Upper lobe of left lung (tissue), 6 donors: ENCODE data around the gene PAK6. TPM values are rescaled to one million over a fixed set of nuclear protein-coding genes. Genes with fewer than 3 reads are reported as not detected.
A peak's percentile ranks its signal among the peaks of the same experiment; 100 is the strongest.

Source experiments
- ATAC-seq, 2 donors: fragments of 200-7000 bp; cut with Tn5 transposase; one replicate each; pipeline ENCODE4 v1.9.1; 2022; ENCODE audit warnings: mild to moderate bottlenecking in 2 of 2, moderate library complexity in 2 of 2; ENCODE audit not compliant: low FRiP score in 2 of 2
- DNase-seq, 2 donors: peaks; one replicate each; pipeline ENCODE4 v3.0.0-alpha.2; 2019 to 2020
- H3K27ac ChIP-seq, 4 donors: fragments of 200-600 bp; sonication (generic); one replicate each; pipeline ENCODE4 v1.5.1; 2016 to 2019
- H3K27me3 ChIP-seq, 4 donors: fragments of 200-600 bp; sonication (generic); one replicate each; pipeline ENCODE4 v1.5.1; 2017 to 2019
- H3K36me3 ChIP-seq, 4 donors: fragments of 200-600 bp; sonication (generic); one replicate each; pipeline ENCODE4 v1.5.1; 2016 to 2019
- H3K4me1 ChIP-seq, 4 donors: fragments of 200-600 bp; sonication (generic); one replicate each; pipeline ENCODE4 v1.5.1; 2018 to 2019
- H3K4me3 ChIP-seq, 4 donors: fragments of 200-600 bp; sonication (generic); one replicate each; pipeline ENCODE4 v1.5.1; 2017 to 2019; ENCODE audit warnings: mild to moderate bottlenecking in 2 of 4, moderate library complexity in 1 of 4
- H3K9me3 ChIP-seq, 4 donors: fragments of 200-600 bp; sonication (generic); one replicate each; pipeline ENCODE4 v1.5.1; 2018 to 2019
- EP300 ChIP-seq, 4 donors: sonication (generic); formaldehyde crosslinking; IDR thresholded peaks; one replicate each; pipeline ENCODE4 v1.5.1; 2017; ENCODE audit warnings: antibody characterized with exemption in 4 of 4, control low read depth in 2 of 4
- POLR2A ChIP-seq, 4 donors: fragments of 450-650 bp; IDR thresholded peaks; one replicate each; pipeline ENCODE4 v1.5.1; 2016 to 2017; ENCODE audit warnings: antibody characterized with exemption in 4 of 4, mild to moderate bottlenecking in 2 of 4
- POLR2AphosphoS5 ChIP-seq, 2 donors: sonication (generic); formaldehyde crosslinking; IDR thresholded peaks; one replicate each; pipeline ENCODE4 v1.5.1; 2017; ENCODE audit warnings: antibody characterized with exemption in 2 of 2
- WGBS, 2 donors: methylation state at CpG; one replicate each; pipeline ENCODE4 v1.1.5; 2017 to 2018; 5-methylcytosine and 5-hydroxymethylcytosine counted together
- total RNA-seq, 6 donors: library from RNA; depleted of rRNA in 4 of 6; stranded (reverse); fragments of >200 nt in 4 of 6; gene quantifications; one replicate each; pipeline versions ENCODE4 v1.1.0 to v1.2.1, GENCODE V29; 2016 to 2021
- TF ChIP-seq, protein P1 (sequence below), 6 experiments: fragments of 450-650 bp in 4 of 6; fragments of 200-600 bp in 2 of 6; sonication (generic) in 2 of 6; IDR thresholded peaks; one replicate each; pipeline ENCODE4 v1.5.1; 2016 to 2019; ENCODE audit warnings: antibody characterized with exemption in 6 of 6
- donor health status: DM: no; HTN: no; CAD: no; lungs with moderate emphysema.
- donor health status: DM: no; HTN: yes; CAD: no; lungs with severe emphysema.

The PAK6 gene
- total RNA-seq, 6 donors from 2014 or later = 4.5 to 23.4 (median 15.0) TPM

DNA sequence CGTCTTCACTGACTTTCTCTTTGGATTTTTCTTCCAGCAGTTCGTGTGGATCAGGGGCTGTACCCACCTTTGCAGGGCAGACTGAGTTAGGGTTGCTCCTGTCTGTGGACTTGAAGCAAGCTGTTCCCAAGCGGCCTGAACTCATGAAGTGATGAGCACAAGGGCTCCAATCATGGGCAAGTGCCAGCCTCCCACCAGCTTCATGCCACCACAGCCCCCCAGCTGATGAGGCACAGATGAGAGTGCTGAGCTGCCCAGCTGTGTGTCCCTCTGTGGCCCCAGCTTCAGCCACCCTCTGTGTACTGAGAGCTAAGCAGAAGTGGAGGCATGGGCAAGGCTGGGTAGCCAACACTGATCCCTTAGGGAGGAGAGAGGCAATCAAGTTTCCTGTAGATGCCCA is 72.1 kb downstream of the PAK6 start:
- ATAC-seq (no peak), DNase-seq (no peak)
- TF ChIP-seq POLR2A (IDR thresholded peaks at IDR 0.05) (no peak), EP300 (IDR thresholded peaks at IDR 0.05) (no peak), POLR2AphosphoS5 (IDR thresholded peaks at IDR 0.05) (no peak)
- TF ChIP-seq, protein P1, sequence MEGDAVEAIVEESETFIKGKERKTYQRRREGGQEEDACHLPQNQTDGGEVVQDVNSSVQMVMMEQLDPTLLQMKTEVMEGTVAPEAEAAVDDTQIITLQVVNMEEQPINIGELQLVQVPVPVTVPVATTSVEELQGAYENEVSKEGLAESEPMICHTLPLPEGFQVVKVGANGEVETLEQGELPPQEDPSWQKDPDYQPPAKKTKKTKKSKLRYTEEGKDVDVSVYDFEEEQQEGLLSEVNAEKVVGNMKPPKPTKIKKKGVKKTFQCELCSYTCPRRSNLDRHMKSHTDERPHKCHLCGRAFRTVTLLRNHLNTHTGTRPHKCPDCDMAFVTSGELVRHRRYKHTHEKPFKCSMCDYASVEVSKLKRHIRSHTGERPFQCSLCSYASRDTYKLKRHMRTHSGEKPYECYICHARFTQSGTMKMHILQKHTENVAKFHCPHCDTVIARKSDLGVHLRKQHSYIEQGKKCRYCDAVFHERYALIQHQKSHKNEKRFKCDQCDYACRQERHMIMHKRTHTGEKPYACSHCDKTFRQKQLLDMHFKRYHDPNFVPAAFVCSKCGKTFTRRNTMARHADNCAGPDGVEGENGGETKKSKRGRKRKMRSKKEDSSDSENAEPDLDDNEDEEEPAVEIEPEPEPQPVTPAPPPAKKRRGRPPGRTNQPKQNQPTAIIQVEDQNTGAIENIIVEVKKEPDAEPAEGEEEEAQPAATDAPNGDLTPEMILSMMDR (IDR thresholded peaks at IDR 0.05) = no peak
- H3K27ac ChIP-seq = no peak overlapping the region
- H3K9me3 ChIP-seq = no peaks in the 10 kb centered on the region
- no peak overlapping the region for H3K4me3 ChIP-seq
- H3K36me3 ChIP-seq = no peaks in the 10 kb centered on the region
- WGBS, 2 donors = 71 to 76% methylated on average over 3 of the region's 3 CpGs
- H3K4me1 ChIP-seq = peaks cover 20 to 38% (median 28%) of the 10 kb centered on the region in 4 donors
- no peaks in the 10 kb centered on the region for H3K27me3 ChIP-seq

DNA sequence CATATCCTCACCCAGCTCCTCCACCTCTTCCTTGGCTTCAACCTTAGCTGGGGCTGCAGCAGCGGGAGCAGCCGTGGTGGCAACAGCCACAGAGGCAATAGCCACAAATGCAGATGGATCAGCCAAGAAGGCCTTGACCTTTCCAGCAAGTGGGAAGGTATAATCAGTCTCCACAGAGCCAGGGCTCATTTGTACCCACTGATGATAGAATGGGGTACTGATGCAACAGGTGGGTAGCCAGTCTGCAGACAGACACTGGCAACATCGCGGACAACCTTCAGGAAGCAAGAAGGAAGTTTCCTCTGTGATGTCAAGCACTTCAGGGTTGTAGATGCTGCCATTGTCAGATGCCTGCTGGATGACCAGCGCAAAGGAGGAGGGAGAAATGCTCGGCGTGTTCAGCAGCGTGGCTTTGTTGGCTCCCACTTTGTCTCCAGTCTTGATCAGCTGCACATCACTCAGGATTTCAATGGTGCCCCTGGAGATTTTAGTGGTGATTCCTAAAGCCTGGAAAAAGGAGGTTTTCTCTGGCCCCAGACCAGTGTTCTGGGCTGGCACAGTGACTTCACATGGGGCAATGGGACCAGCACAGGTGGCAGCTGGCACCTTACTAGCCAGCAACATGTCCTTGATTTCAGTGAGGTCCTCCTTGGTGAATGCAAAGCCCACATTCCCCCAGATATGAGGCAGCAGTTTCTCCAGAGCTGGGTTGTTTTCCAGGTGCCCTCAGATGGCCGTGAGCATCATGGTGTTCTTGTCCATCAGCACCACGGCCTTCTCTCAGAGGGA is 73.7 kb downstream of the PAK6 start:
- TF ChIP-seq, protein P1 (IDR thresholded peaks at IDR 0.05) = no peak
- TF ChIP-seq POLR2A (IDR thresholded peaks at IDR 0.05) (no peak), EP300 (IDR thresholded peaks at IDR 0.05) (no peak), POLR2AphosphoS5 (IDR thresholded peaks at IDR 0.05) (no peak)
- ATAC-seq (no peak), DNase-seq (no peak)
- no peaks in the 10 kb centered on the region for H3K27me3 ChIP-seq
- peaks cover 20 to 36% (median 26%) of the 10 kb centered on the region in 4 donors for H3K4me1 ChIP-seq
- H3K36me3 ChIP-seq = no peaks in the 10 kb centered on the region
- no peak overlapping the region for H3K27ac ChIP-seq
- 91 to 94% methylated on average over 9 to 10 of the region's 10 CpGs for WGBS, 2 donors
- H3K4me3 ChIP-seq = no peak overlapping the region
- no peaks in the 10 kb centered on the region for H3K9me3 ChIP-seq

DNA sequence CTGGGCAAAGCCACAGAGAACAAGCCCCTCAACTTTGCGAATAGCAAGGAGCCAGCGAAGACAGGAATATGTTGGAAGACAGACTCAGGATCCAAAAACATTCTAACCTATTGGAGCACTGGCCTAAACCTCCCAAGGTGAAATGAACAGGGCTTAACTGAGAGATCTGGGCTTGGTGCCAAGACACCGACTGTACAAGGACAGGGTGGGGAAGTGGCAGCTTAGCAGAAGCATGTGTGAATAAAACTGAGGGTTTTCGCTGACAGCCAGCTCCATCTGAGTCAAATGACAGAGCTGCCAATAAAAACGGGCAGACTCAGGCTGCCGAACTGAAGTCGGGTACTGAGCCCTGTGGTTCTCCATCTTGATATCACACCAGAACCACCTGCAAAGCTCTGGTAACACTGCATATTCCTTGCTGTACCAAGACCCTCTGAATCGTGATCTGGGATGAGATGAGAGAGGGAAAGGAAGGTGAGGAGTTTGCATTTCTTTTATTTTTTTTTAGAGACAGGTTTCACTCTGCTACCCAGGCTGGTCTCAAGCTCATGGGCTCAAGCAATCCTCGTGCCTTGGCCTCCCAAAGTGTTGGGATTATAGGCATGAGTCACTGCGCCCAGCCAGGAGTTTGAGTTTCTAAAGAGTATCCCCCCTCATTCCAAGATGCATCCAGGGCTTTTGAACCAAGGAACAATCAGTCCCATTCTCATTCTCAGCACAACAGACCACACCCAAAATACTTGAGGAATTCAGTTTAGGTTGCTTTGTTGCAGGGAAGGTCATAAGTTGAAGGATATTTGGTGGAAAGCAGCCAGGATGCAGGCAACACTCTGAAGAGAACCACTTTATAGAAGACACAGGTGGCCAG is 74.9 kb downstream of the PAK6 start:
- H3K27me3 ChIP-seq = no peaks in the 10 kb centered on the region
- no peaks in the 10 kb centered on the region for H3K36me3 ChIP-seq
- peaks cover 15 to 25% (median 19%) of the 10 kb centered on the region in 4 donors for H3K4me1 ChIP-seq
- H3K4me3 ChIP-seq = no peak overlapping the region
- H3K27ac ChIP-seq = no peak overlapping the region
- WGBS, 2 donors = 32 to 35% methylated on average over 10 of the region's 10 CpGs
- TF ChIP-seq POLR2AphosphoS5 (IDR thresholded peaks at IDR 0.05) (no peak), POLR2A (IDR thresholded peaks at IDR 0.05) (no peak)
- TF ChIP-seq, protein P1 (IDR thresholded peaks at IDR 0.05) = no peak
- ATAC-seq (peak; percentile 53 to 68), DNase-seq (peak in 1 of 2 donors; percentile 88)
- no peaks in the 10 kb centered on the region for H3K9me3 ChIP-seq

DNA sequence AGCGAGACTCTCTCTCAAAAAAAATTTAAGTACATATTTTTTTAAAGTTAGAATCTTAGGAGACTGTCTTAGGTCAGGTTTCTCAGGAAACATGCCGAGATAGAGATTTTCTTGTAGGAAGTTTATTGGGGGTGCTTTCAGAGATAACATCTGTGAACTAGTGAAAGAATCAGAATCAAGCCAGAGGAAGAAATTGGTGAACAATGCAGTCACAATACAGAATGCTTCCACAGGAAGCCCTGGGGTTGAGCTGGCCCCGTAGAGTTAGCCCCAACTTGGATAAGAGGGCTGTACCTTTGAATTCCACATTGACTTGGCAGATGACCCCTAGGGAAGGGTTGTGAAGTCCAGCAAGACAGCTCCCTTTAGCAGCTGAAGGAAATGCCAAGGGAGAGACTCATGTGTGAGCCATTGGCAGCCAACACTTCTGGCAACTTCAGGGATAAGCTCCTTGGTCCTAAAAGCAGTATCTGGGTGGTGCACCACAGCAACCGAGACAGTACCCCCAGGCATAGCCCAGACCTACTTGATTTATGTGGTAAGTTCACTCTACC is 75.9 kb downstream of the PAK6 start:
- Histone ChIP-seq H3K9me3 (no peaks in the 10 kb centered on the region), H3K27ac (no peak overlapping the region), H3K36me3 (no peaks in the 10 kb centered on the region), H3K4me3 (no peak overlapping the region), H3K27me3 (no peaks in the 10 kb centered on the region), H3K4me1 (peaks cover 8 to 15% (median 9%) of the 10 kb centered on the region in 4 donors)
- 59 to 61% methylated on average over 4 of the region's 4 CpGs for WGBS, 2 donors
- TF ChIP-seq, protein P1 (IDR thresholded peaks at IDR 0.05) = no peak
- TF ChIP-seq EP300 (IDR thresholded peaks at IDR 0.05) (no peak), POLR2AphosphoS5 (IDR thresholded peaks at IDR 0.05) (no peak), POLR2A (IDR thresholded peaks at IDR 0.05) (no peak)
- DNase-seq (no peak), ATAC-seq (no peak)
